NCI-H2107 (cell line): ENCODE data around the gene SOBP.

Experiments used
- DNase-seq: peaks from one replicate; lab custom pipeline; 2025; lab: John Stamatoyannopoulos, UW

Gene SOBP

GRCh38 chr6:107691062-107691751, 201.3 kb downstream of the SOBP start:
- no peak for DNase-seq

- DNase-seq: no peak
These were observed 202.4 kb downstream of the SOBP start for GRCh38 chr6:107692351-107692750.

GRCh38 chr6:107695061-107695720, 205.3 kb downstream of the SOBP start:
- no peak for DNase-seq

- no peak for DNase-seq
These were observed 207.8 kb downstream of the SOBP start for GRCh38 chr6:107697682-107698081.

- DNase-seq: no peak
These were observed 208.2 kb downstream of the SOBP start for GRCh38 chr6:107698146-107698545.

GRCh38 chr6:107699254-107699653, 209.3 kb downstream of the SOBP start:
- no peak for DNase-seq

GRCh38 chr6:107699697-107700325, 209.9 kb downstream of the SOBP start:
- no peak for DNase-seq

GRCh38 chr6:107703606-107704005, 213.7 kb downstream of the SOBP start:
- DNase-seq: no peak

GRCh38 chr6:107704347-107705013, 214.6 kb downstream of the SOBP start:
- DNase-seq: no peak

- DNase-seq: no peak
These were observed 216.7 kb downstream of the SOBP start for GRCh38 chr6:107706516-107707115.

GRCh38 chr6:107707346-107708275, 217.7 kb downstream of the SOBP start:
- no peak for DNase-seq

GRCh38 chr6:107708435-107708834, 218.5 kb downstream of the SOBP start:
- DNase-seq: no peak

GRCh38 chr6:107709341-107709740, 219.4 kb downstream of the SOBP start:
- no peak for DNase-seq
